CD4-positive, alpha-beta T cell treated with Interferon alpha-2 for 1 hour (primary cell): ENCODE results near the gene BCAS3.
"Not testable (repeated sequence)": the region's sequence is repeated elsewhere in the genome, so short reads cannot be mapped to it uniquely, and the experiment has no call there.

Experiments used
- DNase-seq, 2 donors: peaks; one replicate each; pipeline ENCODE4 v3.0.0-alpha.2; 2020 to 2022

Gene BCAS3

DNA sequence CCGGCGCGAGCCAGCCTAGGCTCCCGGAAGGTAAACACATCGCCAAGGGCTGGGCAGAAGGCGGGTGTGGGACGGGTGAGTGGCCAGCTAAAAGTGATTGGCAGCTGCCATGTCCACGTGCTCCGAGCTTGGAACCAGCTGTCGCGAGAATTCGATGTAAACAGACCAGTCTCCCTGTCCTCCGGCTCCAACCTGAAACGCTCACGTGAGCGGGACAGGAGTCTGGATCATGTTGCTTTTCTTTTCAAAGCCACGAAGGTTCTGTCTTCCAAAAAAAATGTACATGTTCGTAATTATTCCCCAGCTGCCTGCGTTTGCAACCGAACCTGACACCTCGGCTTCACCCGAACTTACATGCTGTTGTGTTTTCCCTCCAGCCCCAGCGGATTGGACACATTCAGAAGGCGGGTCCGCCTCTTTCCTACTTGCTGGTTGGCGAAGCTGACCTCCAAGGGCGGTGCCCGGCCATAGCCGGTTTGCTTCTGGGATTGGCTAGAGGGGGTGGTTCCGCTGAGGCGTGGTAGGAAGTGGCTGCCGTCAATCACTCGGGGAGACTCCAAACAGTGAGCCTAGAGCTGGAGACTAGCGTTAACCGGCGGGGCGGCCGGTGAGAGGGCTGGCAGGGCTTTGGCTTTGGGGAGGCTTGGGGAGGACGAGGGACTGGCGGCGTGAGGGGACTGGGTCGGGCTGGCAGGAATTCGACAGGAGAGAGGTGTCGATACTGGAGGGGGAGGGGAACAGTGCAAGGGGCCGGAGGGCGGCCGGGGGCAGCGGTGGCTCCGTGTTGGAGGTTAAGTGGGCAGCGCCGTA lies at the start of gene BCAS3:
TSS of gene BCAS3 (plus strand) at position 544 of the 810 bp plus-strand sequence.
- DNase-seq: peak; percentile 96 to 97

DNA sequence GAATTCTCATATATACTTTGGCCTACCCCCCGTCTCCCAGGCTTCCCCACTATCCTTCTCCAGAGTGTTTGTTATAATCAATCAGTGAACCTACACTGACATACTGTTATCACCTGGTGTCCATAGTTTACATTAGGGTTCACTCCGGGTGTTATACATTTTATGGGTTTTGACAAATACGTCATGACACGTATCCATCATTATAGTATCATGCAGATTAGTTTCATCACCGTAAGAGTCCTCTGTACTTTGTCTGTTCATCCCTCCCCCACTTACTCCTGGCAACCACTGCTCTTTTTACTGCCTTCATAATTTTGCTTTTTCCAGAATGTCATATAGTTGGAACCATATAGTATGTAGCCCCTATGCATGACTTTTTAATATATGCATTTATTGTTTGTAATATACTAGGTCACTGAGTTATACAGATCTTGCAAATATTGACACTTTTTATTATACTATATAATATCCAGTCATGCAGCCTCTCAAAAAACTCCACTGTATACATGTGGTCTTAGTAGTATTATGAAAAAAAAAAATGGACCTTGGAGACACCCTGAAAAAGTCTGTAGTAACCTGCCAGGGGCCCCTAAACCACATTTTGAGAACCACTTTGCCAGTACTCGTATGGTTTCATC lies 49.3 kb upstream of the BCAS3 start:
- DNase-seq: no peak

DNA sequence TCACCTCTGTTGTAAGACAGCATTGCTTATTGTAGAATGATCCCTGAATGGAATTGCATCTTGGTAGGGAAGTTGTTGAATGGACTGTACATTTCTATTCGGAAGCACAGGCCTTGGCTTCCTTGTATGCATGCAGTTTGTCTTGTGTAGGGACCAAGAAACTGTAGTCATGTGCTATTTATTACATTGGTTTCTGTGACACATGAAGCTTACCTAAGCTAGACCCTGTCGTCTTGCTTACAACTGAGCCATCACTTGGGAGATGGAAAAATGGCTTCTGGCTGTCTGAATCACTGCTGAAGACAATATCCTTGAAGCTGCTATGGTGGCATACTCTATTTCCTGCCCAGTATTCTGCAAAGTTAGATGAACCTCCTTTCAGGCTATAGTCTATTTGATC lies 48.5 kb upstream of the BCAS3 start:
- no peak for DNase-seq

DNA sequence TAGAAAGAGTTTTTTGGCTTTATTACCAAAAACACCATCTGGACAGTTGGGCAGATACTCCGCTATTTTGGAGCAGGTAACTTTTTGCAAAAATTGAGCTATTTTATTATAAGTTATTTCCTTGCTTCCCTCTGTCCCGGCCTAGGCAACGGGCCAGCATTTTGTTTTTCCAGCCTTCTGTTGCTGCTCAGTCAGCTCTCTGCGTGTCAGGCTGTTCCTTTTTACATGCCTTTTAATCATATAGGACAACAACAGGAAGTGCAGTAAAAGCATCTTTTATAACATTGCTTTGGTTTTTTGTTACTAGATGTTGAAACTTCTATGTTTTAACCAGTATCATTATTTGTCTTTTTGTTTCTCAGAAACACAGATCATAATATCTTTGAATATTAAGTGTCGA lies 47.3 kb upstream of the BCAS3 start:
- DNase-seq: no peak

DNA sequence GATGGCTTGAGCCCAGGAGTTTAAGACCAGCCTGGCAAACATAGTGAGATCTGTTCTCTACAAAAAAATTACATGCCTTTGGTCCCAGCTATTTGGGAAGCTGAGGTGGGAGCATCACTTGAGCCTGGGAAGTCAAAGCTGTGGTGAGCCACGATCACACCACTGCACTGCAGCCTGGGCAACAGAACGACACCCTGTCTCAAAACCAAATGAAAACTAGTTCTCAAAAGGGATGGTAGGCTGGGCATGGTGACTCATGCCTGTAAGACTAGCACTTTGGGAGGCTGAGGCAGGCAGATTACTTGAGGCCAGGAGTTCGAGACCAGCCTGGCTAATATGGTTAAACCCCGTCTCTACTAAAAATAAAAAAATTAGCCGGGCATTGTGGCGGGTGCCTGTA lies 46.5 kb upstream of the BCAS3 start:
- no peak for DNase-seq

DNA sequence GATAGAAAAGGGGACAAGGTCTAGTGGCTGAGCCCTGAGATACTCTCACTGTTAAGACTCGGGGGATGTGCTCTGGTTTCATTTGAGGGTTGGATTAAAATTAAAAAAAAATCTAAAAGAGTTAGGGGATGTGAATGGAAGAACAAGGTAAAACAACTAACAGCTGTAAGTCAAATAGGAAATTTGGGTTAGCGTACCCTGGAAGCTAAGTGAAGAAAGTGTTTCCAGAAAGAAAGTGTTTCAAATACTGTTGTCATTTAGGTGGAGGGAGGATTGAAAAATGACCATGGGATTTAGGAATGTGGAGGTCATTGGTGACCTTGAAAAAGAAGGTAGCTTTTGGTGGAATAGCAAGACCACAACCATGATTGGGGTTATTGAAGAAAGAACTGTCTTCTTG lies 40.0 kb upstream of the BCAS3 start:
- no peak for DNase-seq

DNA sequence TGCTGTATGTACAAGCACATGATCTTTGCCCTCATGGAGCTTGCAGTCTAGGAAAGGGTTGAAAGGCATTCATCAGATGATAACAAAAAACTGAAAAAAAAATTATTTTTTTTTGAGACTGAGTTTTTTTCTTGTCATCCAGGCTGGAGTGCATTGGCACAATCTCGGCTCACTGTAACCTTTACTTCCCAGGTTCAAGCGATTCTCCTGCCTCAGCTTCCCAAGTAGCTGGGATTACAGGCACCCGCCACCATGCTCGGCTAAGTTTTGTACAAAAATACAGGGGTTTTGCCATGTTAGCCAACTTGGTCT lies 38.7 kb upstream of the BCAS3 start:
- no peak for DNase-seq

DNA sequence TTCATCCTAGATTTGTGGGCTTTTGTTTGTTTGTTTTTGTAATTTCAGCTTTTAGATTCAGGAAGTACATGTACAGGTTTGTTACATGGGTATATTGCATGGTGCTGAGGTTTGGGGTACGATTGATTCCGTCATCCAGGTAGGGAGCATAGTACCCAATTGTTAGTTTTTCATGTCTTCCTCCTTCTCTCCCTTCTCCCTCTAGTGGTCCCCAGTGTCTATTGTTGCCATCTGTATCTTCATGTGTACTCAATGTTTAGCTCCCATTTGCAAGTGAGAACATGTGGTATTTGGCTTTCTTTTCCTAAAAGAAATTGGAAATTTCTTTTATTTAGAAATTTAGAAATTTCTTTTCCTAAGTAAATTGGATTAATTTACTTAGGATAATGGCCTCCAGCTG lies 37.1 kb upstream of the BCAS3 start:
- DNase-seq: no peak

DNA sequence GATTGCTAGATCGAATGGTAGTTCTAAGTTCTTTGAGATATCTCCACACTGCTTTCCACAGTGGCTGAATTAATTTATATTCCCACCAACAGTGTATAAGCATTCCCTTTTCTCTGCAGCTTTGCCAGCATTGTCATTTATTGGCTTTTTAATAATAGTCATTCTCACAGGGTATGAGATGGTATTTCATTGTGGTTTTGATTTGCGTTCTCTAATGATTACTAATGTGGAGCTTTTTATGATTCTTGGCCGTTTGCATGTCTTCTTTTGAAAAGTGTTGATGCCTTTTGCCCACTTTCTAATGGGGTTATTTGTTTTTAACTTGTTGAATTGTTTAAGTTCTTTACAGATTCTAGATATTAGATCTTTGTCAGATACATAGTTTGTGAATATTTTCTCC lies 36.5 kb upstream of the BCAS3 start:
- no peak for DNase-seq

DNA sequence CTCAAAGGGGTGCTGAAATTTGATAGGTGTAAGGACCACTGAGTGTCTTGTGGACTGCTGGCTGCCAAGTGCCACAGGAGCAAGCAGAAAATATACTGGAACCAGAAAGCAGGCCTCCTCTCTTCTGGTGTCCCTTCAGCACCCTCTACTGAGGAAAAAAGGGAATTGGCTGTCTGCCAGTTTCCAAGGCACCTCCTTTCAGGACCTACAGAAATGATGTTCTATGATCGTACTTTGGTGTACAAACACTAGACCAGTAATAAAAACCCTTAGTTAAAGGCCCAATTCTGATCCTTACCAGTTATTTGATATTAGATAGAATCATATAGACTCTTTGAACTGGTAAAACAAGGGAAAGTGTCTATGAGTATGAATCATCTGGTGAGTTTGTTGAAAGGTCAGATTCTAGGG lies 35.8 kb upstream of the BCAS3 start:
- DNase-seq: peak; percentile 30 to 65

DNA sequence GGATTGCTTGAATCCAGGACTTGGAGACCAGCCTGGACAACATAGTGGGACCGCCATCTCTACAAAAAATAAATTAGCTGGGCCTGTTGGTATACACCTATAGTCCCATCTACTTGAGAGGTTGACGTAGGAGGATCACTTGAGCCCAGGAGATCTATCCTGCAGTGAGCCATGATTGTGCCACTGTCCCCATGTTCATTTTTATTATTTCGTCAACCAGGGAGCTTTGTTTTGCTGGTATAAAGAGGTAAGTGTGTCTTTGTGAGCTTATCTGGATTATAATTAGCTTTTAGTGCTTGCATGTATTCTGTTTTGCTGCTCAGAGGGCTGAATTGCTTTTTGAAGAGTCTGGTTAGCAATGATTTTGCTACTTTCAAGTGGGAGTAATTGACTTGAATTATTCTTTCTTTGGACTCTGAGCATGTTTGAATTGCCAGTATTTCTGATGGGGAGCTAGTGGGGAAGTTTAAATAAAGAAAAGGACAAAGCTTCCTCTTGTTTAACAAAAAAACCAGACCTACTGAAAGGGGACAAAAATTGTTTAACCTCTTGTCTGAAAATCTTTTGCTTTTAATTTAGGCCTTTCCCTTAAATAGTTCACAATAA lies 31.6 kb upstream of the BCAS3 start:
- DNase-seq: no peak

DNA sequence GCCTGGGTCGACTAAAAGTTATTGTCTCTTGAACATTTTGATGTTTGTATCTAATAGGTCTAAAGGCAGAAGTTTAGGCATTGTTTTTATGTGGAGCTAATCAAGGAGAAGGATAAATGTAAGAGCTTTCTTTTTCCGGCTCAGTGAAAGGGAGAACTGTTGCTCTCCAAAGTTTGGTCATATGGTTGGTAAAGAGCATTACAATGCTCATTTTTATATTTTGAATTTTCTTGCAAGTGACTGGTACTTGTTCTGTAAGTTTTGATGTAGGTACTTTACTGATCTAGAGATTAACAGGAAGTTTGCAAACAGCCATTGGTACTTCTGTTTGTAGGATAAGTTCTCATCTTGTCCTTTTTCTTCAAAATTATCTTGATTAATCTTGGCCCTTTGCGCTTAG lies 30.9 kb upstream of the BCAS3 start:
- no peak for DNase-seq

DNA sequence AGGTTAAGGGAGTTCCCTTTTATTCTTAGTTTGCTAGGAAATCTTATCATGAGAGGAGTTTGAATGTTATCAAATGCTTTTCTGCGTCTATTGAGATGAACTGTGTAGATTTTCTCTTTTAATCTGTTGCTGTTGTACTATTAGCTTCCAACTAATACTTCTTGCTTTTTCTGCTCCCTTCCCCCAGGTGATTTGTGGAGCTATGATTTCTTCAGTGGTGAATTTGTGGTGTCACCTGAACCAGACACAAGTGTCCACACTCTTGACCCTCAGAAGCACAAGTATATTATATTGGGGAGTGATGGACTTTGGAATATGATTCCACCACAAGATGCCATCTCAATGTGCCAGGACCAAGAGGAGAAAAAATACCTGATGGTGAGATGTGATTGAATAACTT lies 29.9 kb upstream of the BCAS3 start:
- DNase-seq: no peak

DNA sequence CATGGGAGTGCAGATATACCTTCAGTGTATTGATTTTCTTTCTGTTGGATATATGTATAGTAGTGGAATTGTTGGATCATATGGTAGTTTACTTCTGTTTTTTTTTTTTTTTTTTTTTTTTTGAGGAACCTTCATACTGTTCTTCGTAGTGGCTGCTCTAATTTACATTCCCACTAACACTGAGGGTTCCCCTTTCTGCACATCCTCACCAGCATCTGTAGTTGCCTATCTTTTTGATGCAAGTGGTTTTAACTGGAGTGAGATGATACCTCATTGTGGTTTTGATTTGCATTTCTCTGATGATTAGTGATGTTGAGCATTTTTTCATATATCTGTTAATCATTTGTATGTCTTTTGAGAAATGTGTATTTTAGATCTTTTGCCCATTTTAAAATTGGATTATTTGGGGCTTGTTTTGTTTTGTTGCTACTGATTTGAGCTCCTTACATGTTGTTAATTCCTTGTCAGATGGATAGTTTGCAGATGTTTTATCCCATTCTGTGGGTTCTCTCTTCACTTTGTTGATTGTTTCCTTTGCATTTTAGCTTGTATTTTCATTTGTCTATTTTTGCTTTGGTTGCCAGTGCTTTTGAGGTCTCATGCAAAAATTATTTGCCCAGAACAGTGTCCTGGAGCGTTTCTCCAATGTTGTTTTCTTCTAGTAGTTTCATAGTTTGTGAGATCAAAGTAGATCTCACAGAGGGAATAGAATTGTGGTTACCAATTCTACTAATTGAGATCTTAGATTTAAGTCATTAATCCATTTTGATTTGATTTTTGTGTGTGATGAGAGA lies 25.0 kb upstream of the BCAS3 start:
- DNase-seq: no peak

DNA sequence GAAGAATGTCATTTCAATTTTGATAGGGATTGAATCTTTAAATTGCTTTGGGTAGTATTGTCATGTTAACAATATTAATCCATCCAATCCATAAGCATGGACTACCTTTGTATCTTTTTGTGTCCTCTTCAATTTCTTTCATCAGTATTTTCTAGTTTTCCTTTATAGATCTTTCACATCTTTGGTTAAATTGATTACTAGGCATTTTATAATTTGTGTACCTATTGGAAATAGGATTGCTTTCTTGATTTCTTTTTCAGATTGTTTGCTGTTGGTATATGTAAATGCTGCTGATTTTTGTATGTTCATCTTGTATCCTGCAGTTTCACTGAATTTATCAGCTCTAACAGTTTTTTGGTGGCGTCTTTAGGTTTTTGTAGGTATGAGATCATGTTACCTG lies 24.1 kb upstream of the BCAS3 start:
- DNase-seq: no peak

DNA sequence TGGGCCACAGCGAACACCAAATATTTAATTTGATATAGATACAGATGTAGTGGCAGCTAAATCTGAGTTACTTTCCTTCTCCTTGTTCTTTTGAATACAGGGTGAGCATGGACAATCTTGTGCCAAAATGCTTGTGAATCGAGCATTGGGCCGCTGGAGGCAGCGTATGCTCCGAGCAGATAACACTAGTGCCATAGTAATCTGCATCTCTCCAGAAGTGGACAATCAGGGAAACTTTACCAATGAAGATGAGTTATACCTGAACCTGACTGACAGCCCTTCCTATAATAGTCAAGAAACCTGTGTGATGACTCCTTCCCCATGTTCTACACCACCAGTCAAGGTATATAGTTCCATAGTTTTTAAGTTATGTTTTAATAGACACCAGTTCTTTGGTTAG lies 21.2 kb upstream of the BCAS3 start:
- no peak for DNase-seq

DNA sequence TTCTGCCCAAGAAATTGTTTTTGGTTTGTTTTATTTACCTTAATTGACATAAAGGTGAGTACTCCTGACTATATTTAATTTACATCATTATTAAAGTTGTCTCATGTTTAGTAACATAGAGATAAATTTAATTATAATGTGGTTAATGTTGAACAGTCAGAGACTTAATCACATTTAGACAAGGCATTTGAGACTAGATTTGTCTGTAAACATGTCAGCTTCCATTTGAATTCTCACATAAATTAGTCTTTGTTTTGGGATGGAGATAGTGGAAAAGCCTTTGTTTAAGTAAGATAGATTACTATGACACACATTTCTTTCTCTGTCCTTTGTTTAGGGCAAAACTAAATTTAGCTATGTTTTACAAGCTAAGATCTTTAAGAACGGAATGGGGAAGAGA lies 18.5 kb upstream of the BCAS3 start:
- no peak for DNase-seq

DNA sequence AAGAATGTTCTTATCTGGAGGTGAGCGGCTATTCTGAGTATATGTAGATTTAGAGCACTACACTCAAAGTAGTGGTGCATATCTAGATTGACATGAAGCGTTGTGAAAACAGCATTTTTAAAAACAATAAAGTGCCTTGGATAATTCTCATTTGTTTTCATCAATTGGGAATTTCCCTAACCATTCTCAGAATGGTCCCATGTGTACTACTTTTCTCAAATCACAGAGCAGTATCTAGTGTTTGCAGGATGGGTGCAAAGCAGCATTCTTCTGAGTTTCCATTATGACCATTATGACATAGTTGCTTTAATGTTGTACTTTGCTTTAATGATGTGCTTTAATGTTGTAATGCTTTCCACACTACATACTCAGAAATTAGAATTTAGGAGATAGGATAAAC lies 16.2 kb upstream of the BCAS3 start:
- no peak for DNase-seq

DNA sequence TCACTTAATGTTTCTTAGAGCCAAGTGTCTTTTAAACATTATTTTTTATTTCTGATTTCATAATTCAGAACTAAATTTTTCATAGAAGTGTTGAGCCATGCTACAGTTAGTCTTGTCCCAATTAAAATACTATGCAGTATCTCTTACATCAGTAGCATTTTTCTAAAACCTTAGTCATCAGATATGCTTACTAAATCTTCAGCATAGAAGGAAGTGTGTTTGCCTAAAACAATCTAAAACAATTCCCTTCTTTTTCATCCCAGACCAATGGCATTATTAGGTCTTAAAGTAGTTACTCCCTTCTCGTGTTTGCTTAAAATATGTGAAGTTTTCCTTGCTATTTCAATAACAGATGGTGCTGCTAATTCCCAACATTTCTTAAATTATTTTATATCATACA lies 13.6 kb upstream of the BCAS3 start:
- no peak for DNase-seq

DNA sequence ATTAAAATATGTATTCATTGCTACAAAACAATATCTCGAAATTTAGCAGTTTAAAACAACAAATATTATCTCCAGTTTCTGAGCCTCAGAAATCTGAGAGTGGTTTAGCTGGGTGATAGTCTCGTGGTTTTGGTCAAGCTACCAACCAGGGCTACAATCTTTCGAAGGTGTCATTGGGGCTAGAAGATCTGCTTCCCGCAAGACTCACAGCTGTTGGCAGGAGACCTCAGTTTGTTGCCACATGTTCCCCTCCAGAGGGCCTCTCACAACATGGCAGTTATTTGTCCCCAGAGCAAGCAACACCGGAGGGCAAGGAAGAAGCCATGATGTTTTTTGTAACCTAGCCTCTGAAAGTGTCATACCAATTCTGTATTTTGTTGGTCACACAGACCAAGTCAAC lies 12.0 kb upstream of the BCAS3 start:
- no peak for DNase-seq

DNA sequence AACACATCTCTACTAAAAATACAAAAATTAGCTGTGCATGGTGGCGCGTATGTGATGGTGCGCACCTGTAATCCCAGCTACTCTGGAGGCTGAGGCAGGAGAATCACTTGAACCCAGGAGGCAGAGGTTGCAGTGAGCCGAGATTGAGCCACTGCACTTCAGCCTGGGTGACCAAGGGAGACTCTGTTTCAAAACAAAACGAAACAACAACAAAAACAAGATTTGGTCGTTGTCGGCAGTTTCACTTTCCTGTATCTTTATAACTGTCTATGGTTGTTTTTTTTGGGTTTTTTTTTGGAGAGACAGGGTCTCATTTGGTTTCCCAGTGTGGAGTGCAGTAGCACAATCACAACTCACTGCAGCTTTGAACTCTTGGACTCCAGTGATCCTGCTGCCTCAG lies 8.9 kb upstream of the BCAS3 start:
- DNase-seq: not testable (repeated sequence)

DNA sequence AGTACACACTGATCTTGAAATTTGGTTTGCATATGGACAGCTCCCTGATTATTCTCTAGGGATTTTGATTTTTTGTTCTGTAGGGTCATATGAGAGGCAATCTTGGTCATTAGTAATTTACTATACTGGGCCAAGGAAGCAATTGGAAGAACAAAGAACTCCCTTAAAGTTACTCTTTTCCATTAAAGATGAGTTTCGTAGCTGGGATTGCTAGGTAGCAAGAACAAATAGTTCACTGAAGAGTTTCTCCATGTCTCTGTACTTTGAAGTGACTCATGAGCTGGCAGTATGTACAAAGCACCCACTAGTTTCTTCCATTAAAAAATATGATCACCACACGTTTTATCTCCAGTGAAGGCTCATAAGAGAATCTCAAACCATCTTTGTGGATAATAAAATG lies 6.2 kb upstream of the BCAS3 start:
- DNase-seq: no peak

DNA sequence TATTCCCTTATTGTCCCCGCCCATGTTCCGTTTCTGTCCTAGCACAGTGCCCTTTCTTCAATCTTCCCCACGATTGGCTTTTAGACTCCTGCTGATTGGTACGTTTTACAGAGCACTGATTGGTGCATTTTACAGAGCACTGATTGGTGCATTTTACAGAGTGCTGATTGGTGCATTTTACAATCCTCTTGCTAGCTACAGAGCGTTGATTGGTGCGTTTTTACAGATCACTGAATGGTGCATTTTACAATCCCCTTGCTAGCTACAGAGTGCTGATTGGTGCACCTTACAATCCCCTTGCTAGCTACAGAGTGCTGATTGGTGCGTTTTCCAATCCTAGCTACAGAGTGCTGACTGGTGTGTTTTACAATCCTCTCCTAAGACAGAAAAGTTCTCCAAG lies 3.0 kb upstream of the BCAS3 start:
- not testable (repeated sequence) for DNase-seq

DNA sequence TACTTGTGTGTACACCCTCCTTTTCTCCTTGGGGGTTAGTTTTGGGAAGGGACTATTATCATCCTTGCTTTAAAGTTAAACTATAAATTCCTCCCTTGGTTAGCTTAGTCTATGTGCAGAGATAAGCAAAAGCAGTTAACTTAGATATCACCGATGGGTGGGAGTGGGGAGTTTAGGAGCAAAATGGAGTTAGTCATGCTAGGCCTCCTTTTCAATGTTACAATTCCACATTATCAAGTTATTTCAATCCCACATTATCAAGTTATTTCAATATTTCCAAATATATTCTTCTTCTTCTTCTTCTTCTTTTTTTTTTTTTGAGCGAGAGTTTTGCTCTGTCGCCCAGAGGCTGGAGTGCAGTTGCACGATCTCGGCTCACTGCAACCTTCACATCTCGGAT lies 1.7 kb upstream of the BCAS3 start:
- DNase-seq: no peak
